Mesendoderm (in vitro differentiated cells): Measurements from ENCODE around the gene SPTLC2.
"Not testable (repeated sequence)": the region's sequence is repeated elsewhere in the genome, so short reads cannot be mapped to it uniquely, and the experiment has no call there.

ENCODE experiments used
- DNase-seq: peaks from one replicate; pipeline ENCODE4 v3.0.0; 2013
- H2AK5ac ChIP-seq: 2 replicates; pipeline ENCODE4 v1.6.1; 2013; ENCODE audit warnings: low read length, inconsistent platforms
- H2BK120ac ChIP-seq: 2 replicates; pipeline ENCODE4 v1.6.1; 2013; ENCODE audit warnings: low read depth, mild to moderate bottlenecking, low read length, moderate library complexity, mixed read lengths
- H2BK15ac ChIP-seq: replicated peaks from 2 replicates; pipeline ENCODE4 v1.6.1; 2013; ENCODE audit warnings: low read depth, mild to moderate bottlenecking, moderate library complexity
- H2BK5ac ChIP-seq: 2 replicates; pipeline ENCODE4 v1.6.1; 2013; ENCODE audit warnings: low read length, inconsistent platforms
- H3K18ac ChIP-seq: 2 replicates; pipeline ENCODE4 v1.6.1; 2013; ENCODE audit warnings: mild to moderate bottlenecking, low read length, mixed read lengths
- H3K23ac ChIP-seq: one replicate; pipeline ENCODE4 v1.6.1; 2013; ENCODE audit warnings: low read length
- H3K27ac ChIP-seq: 2 replicates; pipeline ENCODE4 v1.5.1; 2013; ENCODE audit warnings: low read depth, mild to moderate bottlenecking, inconsistent platforms, low read length, moderate library complexity
- H3K27me3 ChIP-seq: 2 replicates; pipeline ENCODE4 v1.6.1; 2013; ENCODE audit warnings: low read length, control low read depth, mild to moderate bottlenecking, inconsistent platforms; ENCODE audit not compliant: insufficient read depth, poor library complexity
- H3K36me3 ChIP-seq: 2 replicates; pipeline ENCODE4 v1.6.1; 2013; ENCODE audit warnings: low read length, inconsistent platforms; ENCODE audit not compliant: control insufficient read depth, insufficient read depth
- H3K4ac ChIP-seq: one replicate; pipeline ENCODE4 v1.6.1; 2013; ENCODE audit warnings: low read depth, mild to moderate bottlenecking, low read length, moderate library complexity
- H3K4me1 ChIP-seq: 2 replicates; pipeline ENCODE4 v1.6.1; 2013; ENCODE audit warnings: low read depth, low read length, inconsistent platforms; ENCODE audit not compliant: control insufficient read depth
- H3K4me2 ChIP-seq: 2 replicates; pipeline ENCODE4 v1.6.1; 2013; ENCODE audit warnings: low read length
- H3K4me3 ChIP-seq: 2 replicates; pipeline ENCODE4 v1.5.1; 2013; ENCODE audit warnings: mild to moderate bottlenecking, low read length
- H3K56ac ChIP-seq: one replicate; pipeline ENCODE4 v1.6.1; 2013; ENCODE audit warnings: low read length
- H3K79me1 ChIP-seq: 2 replicates; pipeline ENCODE4 v1.6.1; 2013; ENCODE audit warnings: low read length, inconsistent platforms
- H3K79me2 ChIP-seq: 2 replicates; pipeline ENCODE4 v1.6.1; 2013; ENCODE audit warnings: mild to moderate bottlenecking, low read length; ENCODE audit not compliant: control insufficient read depth, insufficient read depth
- H3K9ac ChIP-seq: 2 replicates; pipeline ENCODE4 v1.6.1; 2013; ENCODE audit warnings: low read length, inconsistent platforms
- H4K5ac ChIP-seq: one replicate; pipeline ENCODE4 v1.6.1; 2013; ENCODE audit warnings: low read length
- H4K8ac ChIP-seq: one replicate; pipeline ENCODE4 v1.6.1; 2013; ENCODE audit warnings: low read depth, mild to moderate bottlenecking, control low read depth, low read length, moderate library complexity
- WGBS: extraction: QIAGEN DNeasy Blood & Tissue Kit; methylation state at CpG from one replicate; pipeline ENCODE4 v1.1.7; 2013; ENCODE audit warnings: low lambda C conversion rate, missing lambda C conversion rate; ENCODE audit not compliant: insufficient coverage; ENCODE audit errors: extremely low coverage; 5-methylcytosine and 5-hydroxymethylcytosine counted together

The SPTLC2 gene

DNA sequence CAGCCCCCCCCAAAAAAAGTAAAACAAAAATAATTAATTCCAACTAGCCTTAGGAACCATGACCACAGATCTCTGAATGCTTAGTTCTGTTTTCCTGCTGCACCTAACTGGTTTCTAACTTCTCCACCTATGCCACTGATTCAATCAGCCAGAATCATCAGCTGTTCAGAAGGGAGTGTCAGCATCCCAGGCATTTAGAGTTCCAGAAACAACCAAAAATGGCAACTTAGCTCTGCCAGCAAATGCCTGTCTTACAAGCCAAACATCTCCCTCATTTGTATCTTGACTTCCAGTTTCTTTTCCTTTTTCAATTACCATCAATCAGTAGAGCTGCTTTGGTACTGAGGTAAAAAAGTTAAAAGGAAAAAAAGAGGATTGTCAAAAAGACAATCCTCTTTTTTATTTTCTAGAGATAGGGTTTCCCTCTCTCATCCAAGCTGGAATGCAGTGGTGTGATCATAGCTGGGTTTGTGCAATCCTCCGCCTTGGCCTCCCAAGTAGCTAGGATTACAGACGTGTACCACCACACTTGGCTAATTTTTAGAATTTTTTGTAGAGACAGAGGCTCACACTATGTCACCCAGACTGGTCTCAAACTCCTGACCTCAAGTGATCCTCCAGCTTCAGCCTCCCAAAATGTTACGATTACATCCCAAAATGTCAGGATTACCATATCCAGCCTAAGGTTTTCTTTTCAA is 72.7 kb downstream of the SPTLC2 start:
- WGBS = no CpG with 5 or more reads among the region's 3 CpGs
- H3K4me1 ChIP-seq = no peaks in the 10 kb centered on the region
- no peak overlapping the region for H2BK120ac ChIP-seq

GRCh38 chr14:77543240-77543551 is 73.2 kb downstream of the SPTLC2 start:
- Histone ChIP-seq H3K79me1 (no peaks in the 10 kb centered on the region), H2BK5ac (no peak overlapping the region), H3K9ac (no peak overlapping the region), H4K5ac (no peak overlapping the region), H3K4me2 (no peak overlapping the region), H3K23ac (no peak overlapping the region), H3K4me3 (no peak overlapping the region), H3K56ac (no peak overlapping the region), H3K79me2 (no peaks in the 10 kb centered on the region), H3K27me3 (no peaks in the 10 kb centered on the region), H3K18ac (no peak overlapping the region), H3K27ac (peak overlapping the region; percentile 3), H2BK15ac (no peak overlapping the region), H3K4ac (no peak overlapping the region), H3K36me3 (no peaks in the 10 kb centered on the region), H3K4me1 (no peaks in the 10 kb centered on the region), H4K8ac (no peak overlapping the region), H2BK120ac (no peak overlapping the region), H2AK5ac (no peak overlapping the region)
- DNase-seq = peak; percentile 29
- no CpG with 5 or more reads among the region's 5 CpGs for WGBS

More for the DNA sequence above, 72.7 kb downstream of the SPTLC2 start:
- Histone ChIP-seq H3K79me1 (no peaks in the 10 kb centered on the region), H3K27ac (no peak overlapping the region), H2BK15ac (no peak overlapping the region), H3K4ac (no peak overlapping the region), H2AK5ac (no peak overlapping the region), H3K4me2 (no peak overlapping the region), H3K4me3 (no peak overlapping the region), H4K8ac (no peak overlapping the region), H3K18ac (no peak overlapping the region), H3K79me2 (no peaks in the 10 kb centered on the region), H3K27me3 (no peaks in the 10 kb centered on the region), H2BK5ac (no peak overlapping the region), H4K5ac (no peak overlapping the region), H3K56ac (no peak overlapping the region), H3K9ac (no peak overlapping the region), H3K36me3 (no peaks in the 10 kb centered on the region), H3K23ac (no peak overlapping the region)
- no peak for DNase-seq

GRCh38 chr14:77542421-77543239 is 73.8 kb downstream of the SPTLC2 start:
- H2BK5ac ChIP-seq = no peak overlapping the region
- H3K79me2 ChIP-seq = no peaks in the 10 kb centered on the region
- no peak overlapping the region for H3K18ac ChIP-seq
- WGBS = no CpG with 5 or more reads among the region's 11 CpGs
- no peak overlapping the region for H2BK15ac ChIP-seq
- peak overlapping the region; percentile 93 for H4K8ac ChIP-seq
- peak overlapping the region; percentile 36 for H3K4ac ChIP-seq
- no peaks in the 10 kb centered on the region for H3K27me3 ChIP-seq
- no peaks in the 10 kb centered on the region for H3K79me1 ChIP-seq
- peak; percentile 10 for DNase-seq
- no peak overlapping the region for H4K5ac ChIP-seq
- no peak overlapping the region for H3K9ac ChIP-seq
- peak overlapping the region; percentile 3 for H3K27ac ChIP-seq
- no peak overlapping the region for H2AK5ac ChIP-seq
- H3K23ac ChIP-seq = no peak overlapping the region
- no peak overlapping the region for H3K4me2 ChIP-seq
- no peak overlapping the region for H3K56ac ChIP-seq
- H2BK120ac ChIP-seq = no peak overlapping the region
- H3K36me3 ChIP-seq = no peaks in the 10 kb centered on the region
- H3K4me1 ChIP-seq = no peaks in the 10 kb centered on the region
- no peak overlapping the region for H3K4me3 ChIP-seq

DNA sequence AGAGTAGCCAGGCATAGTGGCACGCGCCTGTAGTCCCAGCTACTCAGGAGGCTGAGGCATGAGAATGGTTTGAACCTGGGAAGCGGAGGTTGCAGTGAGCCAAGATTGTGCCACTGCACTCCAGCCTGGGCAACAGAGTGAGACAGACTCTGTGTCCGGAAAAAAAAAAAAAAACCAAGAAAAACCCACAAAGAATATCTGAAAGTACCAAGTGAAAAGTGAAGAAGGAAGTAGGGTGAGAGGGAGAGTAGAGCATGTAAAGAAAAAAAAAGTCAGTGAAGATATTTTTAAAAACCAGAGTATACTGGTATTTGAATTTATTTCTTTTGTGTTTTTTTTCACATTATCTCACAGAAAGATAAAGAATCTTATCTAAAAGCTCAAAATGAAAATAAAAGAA is 74.5 kb downstream of the SPTLC2 start:
- no peaks in the 10 kb centered on the region for H3K79me2 ChIP-seq
- DNase-seq = no peak
- H3K36me3 ChIP-seq = no peaks in the 10 kb centered on the region
- H3K56ac ChIP-seq = no peak overlapping the region
- no peak overlapping the region for H2BK5ac ChIP-seq
- no peak overlapping the region for H3K27ac ChIP-seq
- no peak overlapping the region for H3K4me2 ChIP-seq
- no peak overlapping the region for H3K18ac ChIP-seq
- no peak overlapping the region for H2BK15ac ChIP-seq
- H2BK120ac ChIP-seq = no peak overlapping the region
- no peak overlapping the region for H3K23ac ChIP-seq
- no peak overlapping the region for H4K8ac ChIP-seq
- no peak overlapping the region for H3K9ac ChIP-seq
- H3K27me3 ChIP-seq = no peaks in the 10 kb centered on the region
- no peak overlapping the region for H4K5ac ChIP-seq
- H3K4me1 ChIP-seq = no peaks in the 10 kb centered on the region
- H2AK5ac ChIP-seq = no peak overlapping the region
- no peaks in the 10 kb centered on the region for H3K79me1 ChIP-seq
- no peak overlapping the region for H3K4ac ChIP-seq
- no peak overlapping the region for H3K4me3 ChIP-seq
- no CpG with 5 or more reads among the region's 4 CpGs for WGBS

- H3K79me2 ChIP-seq, H3K79me1 ChIP-seq, H3K18ac ChIP-seq, H3K4me3 ChIP-seq, H2BK5ac ChIP-seq, H2BK120ac ChIP-seq, H3K56ac ChIP-seq, H3K27me3 ChIP-seq, H2BK15ac ChIP-seq, H3K36me3 ChIP-seq, H3K23ac ChIP-seq, H3K4me1 ChIP-seq, DNase-seq, H3K4me2 ChIP-seq, H4K5ac ChIP-seq, H2AK5ac ChIP-seq, H4K8ac ChIP-seq, H3K27ac ChIP-seq, H3K9ac ChIP-seq, H3K4ac ChIP-seq: not testable (repeated sequence)
- no CpG with 5 or more reads among the region's 5 CpGs for WGBS
Measured at GRCh38 chr14:77536951-77537350, 79.5 kb downstream of the SPTLC2 start.
